SK-N-SH (cell line): Measurements from ENCODE around the gene DGLUCY.
"Not testable (repeated sequence)": the region's sequence is repeated elsewhere in the genome, so short reads cannot be mapped to it uniquely, and the experiment has no call there.

Source experiments
- ELF1 ChIP-seq: IDR thresholded peaks from 2 replicates; pipeline ENCODE4 v1.4.0; 2012
- EZH2phosphoT487 ChIP-seq: fragments of 200-600 bp; sonication (generic); IDR thresholded peaks from 2 replicates; pipeline ENCODE4 v1.6.1; 2017; ENCODE audit warnings: low read depth, mixed run types, mild to moderate bottlenecking, antibody characterized with exemption, moderate library complexity, borderline replicate concordance
- FOXJ3 ChIP-seq: sonication (generic); formaldehyde crosslinking; IDR thresholded peaks from 2 replicates; pipeline ENCODE4 v1.5.1; 2020; ENCODE audit warnings: mild to moderate bottlenecking, missing genetic modification reagents
- GATA2 ChIP-seq: sonication (generic); formaldehyde crosslinking; IDR thresholded peaks from 2 replicates; pipeline ENCODE4 v1.5.0; 2020; ENCODE audit warnings: mild to moderate bottlenecking, missing genetic modification reagents
- MAX ChIP-seq: IDR thresholded peaks from 2 replicates; pipeline ENCODE4 v1.4.0; 2012; ENCODE audit warnings: low read depth
- MXI1 ChIP-seq: IDR thresholded peaks from 2 replicates; pipeline ENCODE4 v1.6.1; 2012; ENCODE audit warnings: mild to moderate bottlenecking, low read depth, low read length, improper control_type of control experiment
- POLR2AphosphoS5 ChIP-seq: IDR thresholded peaks from 2 replicates; pipeline ENCODE4 v1.6.1; 2012; ENCODE audit warnings: low read depth, low read length
- RXRA ChIP-seq: IDR thresholded peaks from 2 replicates; pipeline ENCODE4 v1.4.0; 2012; ENCODE audit warnings: low read depth, mild to moderate bottlenecking, borderline replicate concordance
- TAF1 ChIP-seq: IDR thresholded peaks from 2 replicates; pipeline ENCODE4 v1.6.1; 2012; ENCODE audit warnings: low read depth, mild to moderate bottlenecking, low read length, moderate library complexity, borderline replicate concordance
- TF ChIP-seq, protein P1 (sequence below): fragments of 200-600 bp; sonication (generic); IDR thresholded peaks from 2 replicates; pipeline ENCODE4 v1.6.1; 2017; ENCODE audit warnings: antibody characterized with exemption, mild to moderate bottlenecking, moderate library complexity
- TF ChIP-seq, protein P2 (sequence below): IDR thresholded peaks from 2 replicates; pipeline ENCODE4 v1.6.1; 2012; ENCODE audit warnings: mild to moderate bottlenecking, low read depth, low read length, moderate library complexity
- TF ChIP-seq, protein P3 (sequence below): IDR thresholded peaks from 2 replicates; pipeline ENCODE4 v1.4.0; 2012; ENCODE audit warnings: low read depth, borderline replicate concordance

GRCh38 chr14:91124406-91125270 lies 10.8 kb downstream of the DGLUCY start:
- TF ChIP-seq RXRA; POLR2AphosphoS5; FOXJ3 (CRISPR knock-in tag); EZH2phosphoT487; MAX; MXI1; TAF1; ELF1; GATA2 (CRISPR knock-in tag): not testable (repeated sequence)
- TF ChIP-seq, protein P1, sequence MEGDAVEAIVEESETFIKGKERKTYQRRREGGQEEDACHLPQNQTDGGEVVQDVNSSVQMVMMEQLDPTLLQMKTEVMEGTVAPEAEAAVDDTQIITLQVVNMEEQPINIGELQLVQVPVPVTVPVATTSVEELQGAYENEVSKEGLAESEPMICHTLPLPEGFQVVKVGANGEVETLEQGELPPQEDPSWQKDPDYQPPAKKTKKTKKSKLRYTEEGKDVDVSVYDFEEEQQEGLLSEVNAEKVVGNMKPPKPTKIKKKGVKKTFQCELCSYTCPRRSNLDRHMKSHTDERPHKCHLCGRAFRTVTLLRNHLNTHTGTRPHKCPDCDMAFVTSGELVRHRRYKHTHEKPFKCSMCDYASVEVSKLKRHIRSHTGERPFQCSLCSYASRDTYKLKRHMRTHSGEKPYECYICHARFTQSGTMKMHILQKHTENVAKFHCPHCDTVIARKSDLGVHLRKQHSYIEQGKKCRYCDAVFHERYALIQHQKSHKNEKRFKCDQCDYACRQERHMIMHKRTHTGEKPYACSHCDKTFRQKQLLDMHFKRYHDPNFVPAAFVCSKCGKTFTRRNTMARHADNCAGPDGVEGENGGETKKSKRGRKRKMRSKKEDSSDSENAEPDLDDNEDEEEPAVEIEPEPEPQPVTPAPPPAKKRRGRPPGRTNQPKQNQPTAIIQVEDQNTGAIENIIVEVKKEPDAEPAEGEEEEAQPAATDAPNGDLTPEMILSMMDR, result not testable (repeated sequence)
- TF ChIP-seq, protein P2, sequence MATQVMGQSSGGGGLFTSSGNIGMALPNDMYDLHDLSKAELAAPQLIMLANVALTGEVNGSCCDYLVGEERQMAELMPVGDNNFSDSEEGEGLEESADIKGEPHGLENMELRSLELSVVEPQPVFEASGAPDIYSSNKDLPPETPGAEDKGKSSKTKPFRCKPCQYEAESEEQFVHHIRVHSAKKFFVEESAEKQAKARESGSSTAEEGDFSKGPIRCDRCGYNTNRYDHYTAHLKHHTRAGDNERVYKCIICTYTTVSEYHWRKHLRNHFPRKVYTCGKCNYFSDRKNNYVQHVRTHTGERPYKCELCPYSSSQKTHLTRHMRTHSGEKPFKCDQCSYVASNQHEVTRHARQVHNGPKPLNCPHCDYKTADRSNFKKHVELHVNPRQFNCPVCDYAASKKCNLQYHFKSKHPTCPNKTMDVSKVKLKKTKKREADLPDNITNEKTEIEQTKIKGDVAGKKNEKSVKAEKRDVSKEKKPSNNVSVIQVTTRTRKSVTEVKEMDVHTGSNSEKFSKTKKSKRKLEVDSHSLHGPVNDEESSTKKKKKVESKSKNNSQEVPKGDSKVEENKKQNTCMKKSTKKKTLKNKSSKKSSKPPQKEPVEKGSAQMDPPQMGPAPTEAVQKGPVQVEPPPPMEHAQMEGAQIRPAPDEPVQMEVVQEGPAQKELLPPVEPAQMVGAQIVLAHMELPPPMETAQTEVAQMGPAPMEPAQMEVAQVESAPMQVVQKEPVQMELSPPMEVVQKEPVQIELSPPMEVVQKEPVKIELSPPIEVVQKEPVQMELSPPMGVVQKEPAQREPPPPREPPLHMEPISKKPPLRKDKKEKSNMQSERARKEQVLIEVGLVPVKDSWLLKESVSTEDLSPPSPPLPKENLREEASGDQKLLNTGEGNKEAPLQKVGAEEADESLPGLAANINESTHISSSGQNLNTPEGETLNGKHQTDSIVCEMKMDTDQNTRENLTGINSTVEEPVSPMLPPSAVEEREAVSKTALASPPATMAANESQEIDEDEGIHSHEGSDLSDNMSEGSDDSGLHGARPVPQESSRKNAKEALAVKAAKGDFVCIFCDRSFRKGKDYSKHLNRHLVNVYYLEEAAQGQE, result not testable (repeated sequence)
- TF ChIP-seq, protein P3, sequence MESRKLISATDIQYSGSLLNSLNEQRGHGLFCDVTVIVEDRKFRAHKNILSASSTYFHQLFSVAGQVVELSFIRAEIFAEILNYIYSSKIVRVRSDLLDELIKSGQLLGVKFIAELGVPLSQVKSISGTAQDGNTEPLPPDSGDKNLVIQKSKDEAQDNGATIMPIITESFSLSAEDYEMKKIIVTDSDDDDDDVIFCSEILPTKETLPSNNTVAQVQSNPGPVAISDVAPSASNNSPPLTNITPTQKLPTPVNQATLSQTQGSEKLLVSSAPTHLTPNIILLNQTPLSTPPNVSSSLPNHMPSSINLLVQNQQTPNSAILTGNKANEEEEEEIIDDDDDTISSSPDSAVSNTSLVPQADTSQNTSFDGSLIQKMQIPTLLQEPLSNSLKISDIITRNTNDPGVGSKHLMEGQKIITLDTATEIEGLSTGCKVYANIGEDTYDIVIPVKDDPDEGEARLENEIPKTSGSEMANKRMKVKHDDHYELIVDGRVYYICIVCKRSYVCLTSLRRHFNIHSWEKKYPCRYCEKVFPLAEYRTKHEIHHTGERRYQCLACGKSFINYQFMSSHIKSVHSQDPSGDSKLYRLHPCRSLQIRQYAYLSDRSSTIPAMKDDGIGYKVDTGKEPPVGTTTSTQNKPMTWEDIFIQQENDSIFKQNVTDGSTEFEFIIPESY, result not testable (repeated sequence)
